A549 (cell line): Measurements from ENCODE around the gene SP140L. TPM values are rescaled to one million over a fixed set of nuclear protein-coding genes. Genes with fewer than 3 reads are reported as not detected.
"Not testable (repeated sequence)": the region's sequence is repeated elsewhere in the genome, so short reads cannot be mapped to it uniquely, and the experiment has no call there.

Experiments used
- ATAC-seq, 2 experiments: fragments of 200-7000 bp in 1 of 2; fragments of >200 bp in 1 of 2; cut with Nextera tagmentation in 1 of 2; cut with Tn5 transposase in 1 of 2; 3 replicates each; pipeline versions ENCODE4 v1.8.0 to v1.9.1; 2018 to 2020; ENCODE audit warnings: mild to moderate bottlenecking in 1 of 2, moderate library complexity in 1 of 2
- CTCF ChIA-PET: fragments of 300-600 bp; sonication (Branson Sonifier 250); formaldehyde crosslinking; extraction: SDS; loops from one replicate; lab custom pipeline; 2021; ENCODE audit warnings: antibody characterized with exemption, inconsistent platforms; lab: Yijun Ruan, JAX
- POLR2A ChIA-PET: fragments of 350-600 bp; formaldehyde crosslinking; extraction: SDS; loops from one replicate; lab custom pipeline; 2021; ENCODE audit warnings: antibody characterized with exemption, inconsistent platforms; lab: Yijun Ruan, JAX
- DNase-seq, 2 experiments: peaks; one replicate each; pipeline versions ENCODE4 v3.0.0 to v3.0.0-alpha.2; 2011 to 2016; ENCODE audit warnings: low read depth in 1 of 2, low spot score in 1 of 2
- FAIRE-seq: peaks from 2 replicates; lab custom pipeline; 2011; peaks lifted over from hg19 to GRCh38; lab: Jason Lieb, UNC
- H3K27ac ChIP-seq, 2 experiments: fragments of >200 bp; sonication (Bioruptor Twin); formaldehyde crosslinking; 3 replicates each; pipeline ENCODE4 v1.5.1; 2016 to 2017
- H3K4me1 ChIP-seq: fragments of >200 bp; sonication (Bioruptor Twin); formaldehyde crosslinking; 3 replicates; pipeline ENCODE4 v1.6.1; 2016
- H3K4me2 ChIP-seq: fragments of >200 bp; sonication (Bioruptor Twin); formaldehyde crosslinking; 3 replicates; pipeline ENCODE4 v1.6.1; 2016
- H3K4me3 ChIP-seq: fragments of >200 bp; sonication (Bioruptor Twin); formaldehyde crosslinking; 3 replicates; pipeline ENCODE4 v1.5.1; 2016
- H3K9me3 ChIP-seq: fragments of >200 bp; sonication (Bioruptor Twin); formaldehyde crosslinking; 3 replicates; pipeline ENCODE4 v1.6.1; 2016
- CHD2 ChIP-seq: fragments of 150-350 bp; IDR thresholded peaks from 2 replicates; pipeline ENCODE4 v1.6.1; 2014; ENCODE audit warnings: low read length; ENCODE audit not compliant: partially characterized antibody
- EHF ChIP-seq: fragments of 250-450 bp; sonication (Bioruptor Pico); IDR thresholded peaks from 2 replicates; pipeline ENCODE4 v1.5.0; 2020; ENCODE audit warnings: mild to moderate bottlenecking
- EHMT2 ChIP-seq: fragments of 200-600 bp; sonication (generic); IDR thresholded peaks from 2 replicates; pipeline ENCODE4 v1.6.1; 2016; ENCODE audit warnings: antibody characterized with exemption, low read depth, mild to moderate bottlenecking, moderate library complexity
- ESRRA ChIP-seq: fragments of 150-350 bp; IDR thresholded peaks from 2 replicates; pipeline ENCODE4 v1.6.1; 2014; ENCODE audit warnings: mild to moderate bottlenecking, low read length, borderline replicate concordance
- HDAC2 ChIP-seq: fragments of 200-600 bp; sonication (generic); IDR thresholded peaks from 2 replicates; pipeline ENCODE4 v1.6.1; 2016
- HOXB13 ChIP-seq: fragments of 250-450 bp; sonication (Bioruptor Pico); IDR thresholded peaks from 2 replicates; pipeline ENCODE4 v1.5.0; 2020; ENCODE audit warnings: low read depth, mild to moderate bottlenecking, moderate library complexity
- HOXB5 ChIP-seq: fragments of 250-450 bp; sonication (Bioruptor Pico); IDR thresholded peaks from 2 replicates; pipeline ENCODE4 v1.5.0; 2020; ENCODE audit warnings: mild to moderate bottlenecking, moderate library complexity
- KDM5A ChIP-seq: fragments of 200-600 bp; sonication (generic); IDR thresholded peaks from 2 replicates; pipeline ENCODE4 v1.6.1; 2016; ENCODE audit warnings: antibody characterized with exemption, mild to moderate bottlenecking
- NFE2L2 ChIP-seq: fragments of 150-350 bp; conservative IDR thresholded peaks from 2 replicates; pipeline ENCODE4 v1.6.1; 2014; ENCODE audit warnings: low read length
- NPAS2 ChIP-seq: fragments of 250-450 bp; sonication (Bioruptor Pico); IDR thresholded peaks from 2 replicates; pipeline ENCODE4 v1.8.0; 2022; ENCODE audit warnings: mild to moderate bottlenecking, moderate library complexity, borderline replicate concordance
- POLR2A ChIP-seq: IDR thresholded peaks from 2 replicates; pipeline ENCODE4 v1.6.1; 2012; ENCODE audit warnings: mild to moderate bottlenecking, low read length
- RARB ChIP-seq: fragments of 250-450 bp; sonication (Bioruptor Pico); IDR thresholded peaks from 2 replicates; pipeline ENCODE4 v1.8.0; 2021; ENCODE audit warnings: mild to moderate bottlenecking, moderate library complexity
- TFCP2L1 ChIP-seq: fragments of 250-450 bp; sonication (Bioruptor Pico); IDR thresholded peaks from 2 replicates; pipeline ENCODE4 v1.5.0; 2021; ENCODE audit warnings: mild to moderate bottlenecking
- ZC3H11A ChIP-seq: fragments of 450-650 bp; IDR thresholded peaks from 2 replicates; pipeline ENCODE4 v1.6.1; 2014; ENCODE audit warnings: antibody characterized with exemption, mild to moderate bottlenecking
- ZFP36 ChIP-seq: fragments of 450-650 bp; IDR thresholded peaks from 2 replicates; pipeline ENCODE4 v1.6.1; 2014; ENCODE audit warnings: borderline replicate concordance; ENCODE audit not compliant: partially characterized antibody
- ZNF302 ChIP-seq: fragments of 250-450 bp; sonication (Bioruptor Pico); IDR thresholded peaks from 2 replicates; pipeline ENCODE4 v1.9.0; 2021; ENCODE audit warnings: inconsistent platforms, mild to moderate bottlenecking, moderate library complexity
- WGBS: methylation state at CpG from one replicate; pipeline ENCODE4 v1.1.6; 2017; ENCODE audit errors: missing lambda C conversion rate; 5-methylcytosine and 5-hydroxymethylcytosine counted together
- polyA plus RNA-seq, 4 experiments: library from polyadenylated mRNA; depleted of rRNA in 3 of 4; stranded (reverse); fragments of >200 nt; fragmentation: RNase III in 1 of 4; extraction: RNeasy Plus Mini Kit Qiagen cat#74134 plus additional on column Dnase treatment in 1 of 4; gene quantifications; 2 replicates in 3 of 4; 3 replicates in 1 of 4; pipeline ENCODE4 v1.2.3, GENCODE V29; 2011 to 2017
- TF ChIP-seq, protein P1 (sequence below): IDR thresholded peaks from 2 replicates; pipeline ENCODE4 v1.6.1; 2012
- TF ChIP-seq, protein P2 (sequence below): fragments of 250-450 bp; sonication (Bioruptor Pico); IDR thresholded peaks from 2 replicates; pipeline ENCODE4 v1.5.0; 2020; ENCODE audit warnings: low read depth, mild to moderate bottlenecking, moderate library complexity
- TF ChIP-seq, protein P3 (sequence below): fragments of 250-450 bp; sonication (Bioruptor Pico); IDR thresholded peaks from 2 replicates; pipeline ENCODE4 v1.5.0; 2021; ENCODE audit warnings: mild to moderate bottlenecking, moderate library complexity, borderline replicate concordance
- TF ChIP-seq, protein P4 (sequence below): fragments of >200 bp; sonication (Bioruptor Twin); formaldehyde crosslinking; IDR thresholded peaks from 3 replicates; pipeline ENCODE4 v1.5.1; 2016
- TF ChIP-seq, protein P5 (sequence below): fragments of >200 bp; sonication (Bioruptor Twin); formaldehyde crosslinking; IDR thresholded peaks from 2 replicates; pipeline ENCODE4 v1.6.1; 2016

Gene SP140L
- polyA plus RNA-seq, 2 of the 4 experiments (the other 2 are of a cell fraction), result 1.7 to 2.5 TPM

DNA sequence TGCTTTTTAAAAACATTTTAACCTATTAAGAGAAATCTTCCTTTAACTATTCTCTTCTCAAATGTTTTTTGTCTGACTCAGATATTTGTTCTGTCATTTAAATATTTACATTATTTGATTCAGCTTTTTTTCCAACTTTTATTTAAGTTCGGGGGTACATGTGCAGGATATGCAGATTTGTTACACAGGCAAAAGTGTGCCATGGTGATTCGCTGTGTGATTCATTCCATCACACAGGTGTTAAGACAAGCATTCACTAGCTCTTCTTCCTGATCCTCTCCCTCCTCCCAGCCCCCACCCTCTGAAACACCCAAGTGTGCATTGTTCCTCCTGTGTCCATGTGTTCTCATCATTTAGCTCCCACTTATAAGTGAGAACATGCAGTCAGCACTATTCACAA lies 108.4 kb downstream of the SP140L start:
- ATAC-seq (no peak), FAIRE-seq (no peak), DNase-seq (no peak)
- Histone ChIP-seq H3K27ac (no peak overlapping the region), H3K9me3 (peaks cover 8% of the 10 kb centered on the region; the same call in 2 of the 3 replicates), H3K4me1 (no peaks in the 10 kb centered on the region), H3K4me2 (no peak overlapping the region), H3K4me3 (no peak overlapping the region)
- 57% methylated on average over 2 of the region's 2 CpGs for WGBS
- TF ChIP-seq, protein P1, sequence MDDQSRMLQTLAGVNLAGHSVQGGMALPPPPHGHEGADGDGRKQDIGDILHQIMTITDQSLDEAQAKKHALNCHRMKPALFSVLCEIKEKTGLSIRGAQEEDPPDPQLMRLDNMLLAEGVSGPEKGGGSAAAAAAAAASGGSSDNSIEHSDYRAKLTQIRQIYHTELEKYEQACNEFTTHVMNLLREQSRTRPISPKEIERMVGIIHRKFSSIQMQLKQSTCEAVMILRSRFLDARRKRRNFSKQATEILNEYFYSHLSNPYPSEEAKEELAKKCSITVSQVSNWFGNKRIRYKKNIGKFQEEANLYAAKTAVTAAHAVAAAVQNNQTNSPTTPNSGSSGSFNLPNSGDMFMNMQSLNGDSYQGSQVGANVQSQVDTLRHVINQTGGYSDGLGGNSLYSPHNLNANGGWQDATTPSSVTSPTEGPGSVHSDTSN, result no peak
- TF ChIP-seq HDAC2, result no peak
- TF ChIP-seq, protein P2, sequence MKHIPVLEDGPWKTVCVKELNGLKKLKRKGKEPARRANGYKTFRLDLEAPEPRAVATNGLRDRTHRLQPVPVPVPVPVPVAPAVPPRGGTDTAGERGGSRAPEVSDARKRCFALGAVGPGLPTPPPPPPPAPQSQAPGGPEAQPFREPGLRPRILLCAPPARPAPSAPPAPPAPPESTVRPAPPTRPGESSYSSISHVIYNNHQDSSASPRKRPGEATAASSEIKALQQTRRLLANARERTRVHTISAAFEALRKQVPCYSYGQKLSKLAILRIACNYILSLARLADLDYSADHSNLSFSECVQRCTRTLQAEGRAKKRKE, result no peak
- TF ChIP-seq, protein P3, sequence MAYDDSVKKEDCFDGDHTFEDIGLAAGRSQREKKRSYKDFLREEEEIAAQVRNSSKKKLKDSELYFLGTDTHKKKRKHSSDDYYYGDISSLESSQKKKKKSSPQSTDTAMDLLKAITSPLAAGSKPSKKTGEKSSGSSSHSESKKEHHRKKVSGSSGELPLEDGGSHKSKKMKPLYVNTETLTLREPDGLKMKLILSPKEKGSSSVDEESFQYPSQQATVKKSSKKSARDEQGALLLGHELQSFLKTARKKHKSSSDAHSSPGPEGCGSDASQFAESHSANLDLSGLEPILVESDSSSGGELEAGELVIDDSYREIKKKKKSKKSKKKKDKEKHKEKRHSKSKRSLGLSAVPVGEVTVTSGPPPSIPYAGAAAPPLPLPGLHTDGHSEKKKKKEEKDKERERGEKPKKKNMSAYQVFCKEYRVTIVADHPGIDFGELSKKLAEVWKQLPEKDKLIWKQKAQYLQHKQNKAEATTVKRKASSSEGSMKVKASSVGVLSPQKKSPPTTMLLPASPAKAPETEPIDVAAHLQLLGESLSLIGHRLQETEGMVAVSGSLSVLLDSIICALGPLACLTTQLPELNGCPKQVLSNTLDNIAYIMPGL, result no peak
- ChIA-PET CTCF (no interaction called here), POLR2A (no interaction called here)

DNA sequence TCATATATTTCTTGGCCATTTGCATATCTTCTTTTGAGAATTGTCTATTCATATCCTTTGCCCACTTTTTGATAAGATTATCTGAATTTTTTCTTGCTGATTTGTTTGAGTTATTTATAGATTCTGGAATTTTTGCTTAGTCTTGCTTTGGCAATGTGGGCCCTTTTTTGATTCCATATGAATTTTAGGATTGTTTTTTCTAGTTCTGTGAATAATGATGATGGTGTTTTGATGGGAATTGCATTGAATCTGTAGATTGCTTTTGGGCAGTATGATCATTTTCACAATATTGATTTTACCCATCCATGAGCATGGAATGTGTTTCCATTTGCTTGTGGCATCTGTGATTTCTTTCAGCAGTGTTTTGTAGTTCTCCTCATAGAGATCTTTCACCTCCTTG lies 112.1 kb downstream of the SP140L start:
- H3K4me3 ChIP-seq, result not testable (repeated sequence)

DNA sequence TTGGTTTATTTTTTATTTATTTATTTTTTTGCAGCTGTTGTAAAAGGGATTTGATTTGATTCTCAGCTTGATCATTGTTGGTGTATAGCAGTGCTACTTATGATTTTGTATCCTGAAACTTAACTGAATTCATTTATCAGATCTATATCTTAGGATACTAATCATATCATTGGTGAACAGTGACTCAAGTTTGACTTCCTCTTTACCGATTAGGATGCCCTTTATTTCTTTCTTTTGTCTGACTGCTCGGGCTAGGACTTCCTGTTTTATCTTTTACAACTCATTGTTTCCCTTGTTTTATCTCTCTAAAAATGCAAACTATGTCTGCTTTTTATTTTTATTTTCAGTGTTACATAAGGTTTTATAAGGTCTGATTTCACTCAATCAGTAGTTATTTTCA lies 112.6 kb downstream of the SP140L start:
- no peak for DNase-seq
- H3K27ac ChIP-seq, result no peak overlapping the region
- WGBS, result 91% methylated on average over 2 of the region's 2 CpGs
- CTCF ChIA-PET, result no interaction called here
- no peak overlapping the region for H3K4me3 ChIP-seq
- no peak for TF ChIP-seq ZNF302 (CRISPR knock-in tag)
- TF ChIP-seq KDM5A, result no peak
- TF ChIP-seq HDAC2, result no peak
- TF ChIP-seq, protein P4, sequence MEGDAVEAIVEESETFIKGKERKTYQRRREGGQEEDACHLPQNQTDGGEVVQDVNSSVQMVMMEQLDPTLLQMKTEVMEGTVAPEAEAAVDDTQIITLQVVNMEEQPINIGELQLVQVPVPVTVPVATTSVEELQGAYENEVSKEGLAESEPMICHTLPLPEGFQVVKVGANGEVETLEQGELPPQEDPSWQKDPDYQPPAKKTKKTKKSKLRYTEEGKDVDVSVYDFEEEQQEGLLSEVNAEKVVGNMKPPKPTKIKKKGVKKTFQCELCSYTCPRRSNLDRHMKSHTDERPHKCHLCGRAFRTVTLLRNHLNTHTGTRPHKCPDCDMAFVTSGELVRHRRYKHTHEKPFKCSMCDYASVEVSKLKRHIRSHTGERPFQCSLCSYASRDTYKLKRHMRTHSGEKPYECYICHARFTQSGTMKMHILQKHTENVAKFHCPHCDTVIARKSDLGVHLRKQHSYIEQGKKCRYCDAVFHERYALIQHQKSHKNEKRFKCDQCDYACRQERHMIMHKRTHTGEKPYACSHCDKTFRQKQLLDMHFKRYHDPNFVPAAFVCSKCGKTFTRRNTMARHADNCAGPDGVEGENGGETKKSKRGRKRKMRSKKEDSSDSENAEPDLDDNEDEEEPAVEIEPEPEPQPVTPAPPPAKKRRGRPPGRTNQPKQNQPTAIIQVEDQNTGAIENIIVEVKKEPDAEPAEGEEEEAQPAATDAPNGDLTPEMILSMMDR, result no peak
- no peak for TF ChIP-seq HOXB13
- TF ChIP-seq, protein P5, sequence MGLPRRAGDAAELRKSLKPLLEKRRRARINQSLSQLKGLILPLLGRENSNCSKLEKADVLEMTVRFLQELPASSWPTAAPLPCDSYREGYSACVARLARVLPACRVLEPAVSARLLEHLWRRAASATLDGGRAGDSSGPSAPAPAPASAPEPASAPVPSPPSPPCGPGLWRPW, result no peak
- TF ChIP-seq POLR2A, result no peak
- TF ChIP-seq EHMT2, result no peak
- no peak for TF ChIP-seq ZFP36
- no peak for TF ChIP-seq TFCP2L1 (CRISPR knock-in tag)
- no peak for TF ChIP-seq CHD2
- TF ChIP-seq EHF (CRISPR knock-in tag), result no peak
- TF ChIP-seq, protein P3, result no peak
- TF ChIP-seq NPAS2 (CRISPR knock-in tag), result no peak
- TF ChIP-seq HOXB5 (CRISPR knock-in tag), result no peak
- no peak for TF ChIP-seq ZC3H11A
- TF ChIP-seq, protein P2, result no peak
- TF ChIP-seq ESRRA, result no peak
- TF ChIP-seq NFE2L2, result no peak
- TF ChIP-seq RARB (CRISPR knock-in tag), result no peak
- no peak overlapping the region for H3K4me2 ChIP-seq
- H3K4me1 ChIP-seq, result no peaks in the 10 kb centered on the region
- no peak for ATAC-seq
- H3K9me3 ChIP-seq, result peaks cover 8% of the 10 kb centered on the region; the same call in 2 of the 3 replicates
- POLR2A ChIA-PET, result no interaction called here
- no peak for FAIRE-seq

More for the DNA sequence above, 112.1 kb downstream of the SP140L start:
- CTCF ChIA-PET, H3K4me1 ChIP-seq, H3K27ac ChIP-seq, FAIRE-seq, H3K4me2 ChIP-seq, DNase-seq, ATAC-seq, POLR2A ChIA-PET, H3K9me3 ChIP-seq: not testable (repeated sequence)
